Measurements from ENCODE around the gene NUTF2.
"Not testable (repeated sequence)": the region's sequence is repeated elsewhere in the genome, so short reads cannot be mapped to it uniquely, and the experiment has no call there.

Gene NUTF2

DNA sequence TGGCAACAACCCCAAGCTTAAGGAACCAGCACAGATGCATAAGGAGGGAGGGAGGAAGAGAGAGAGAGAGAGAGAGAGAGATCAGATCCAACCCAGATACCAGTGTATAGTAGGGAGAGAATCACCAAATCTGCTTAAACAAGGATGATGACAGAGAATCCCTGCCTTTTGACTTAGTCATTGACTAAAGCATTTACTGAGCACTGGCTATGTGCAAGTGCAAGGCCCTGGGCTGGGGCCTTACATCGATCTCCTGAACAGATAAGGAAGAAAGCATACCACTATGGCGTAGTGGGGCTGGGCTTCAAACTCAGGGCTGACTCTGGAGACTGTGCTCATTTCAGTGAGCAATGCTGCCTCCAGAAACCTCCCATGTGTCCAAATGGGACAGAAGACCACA, 24.2 kb upstream of the NUTF2 start:
- H3K4me3 ChIP-seq (ENCODE audit: low read depth, low read length), result no peak overlapping the region
- TF ChIP-seq, protein P1, sequence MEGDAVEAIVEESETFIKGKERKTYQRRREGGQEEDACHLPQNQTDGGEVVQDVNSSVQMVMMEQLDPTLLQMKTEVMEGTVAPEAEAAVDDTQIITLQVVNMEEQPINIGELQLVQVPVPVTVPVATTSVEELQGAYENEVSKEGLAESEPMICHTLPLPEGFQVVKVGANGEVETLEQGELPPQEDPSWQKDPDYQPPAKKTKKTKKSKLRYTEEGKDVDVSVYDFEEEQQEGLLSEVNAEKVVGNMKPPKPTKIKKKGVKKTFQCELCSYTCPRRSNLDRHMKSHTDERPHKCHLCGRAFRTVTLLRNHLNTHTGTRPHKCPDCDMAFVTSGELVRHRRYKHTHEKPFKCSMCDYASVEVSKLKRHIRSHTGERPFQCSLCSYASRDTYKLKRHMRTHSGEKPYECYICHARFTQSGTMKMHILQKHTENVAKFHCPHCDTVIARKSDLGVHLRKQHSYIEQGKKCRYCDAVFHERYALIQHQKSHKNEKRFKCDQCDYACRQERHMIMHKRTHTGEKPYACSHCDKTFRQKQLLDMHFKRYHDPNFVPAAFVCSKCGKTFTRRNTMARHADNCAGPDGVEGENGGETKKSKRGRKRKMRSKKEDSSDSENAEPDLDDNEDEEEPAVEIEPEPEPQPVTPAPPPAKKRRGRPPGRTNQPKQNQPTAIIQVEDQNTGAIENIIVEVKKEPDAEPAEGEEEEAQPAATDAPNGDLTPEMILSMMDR (IDR thresholded peaks at IDR 0.05; ENCODE audit: low read depth, low read length), result no peak

DNA sequence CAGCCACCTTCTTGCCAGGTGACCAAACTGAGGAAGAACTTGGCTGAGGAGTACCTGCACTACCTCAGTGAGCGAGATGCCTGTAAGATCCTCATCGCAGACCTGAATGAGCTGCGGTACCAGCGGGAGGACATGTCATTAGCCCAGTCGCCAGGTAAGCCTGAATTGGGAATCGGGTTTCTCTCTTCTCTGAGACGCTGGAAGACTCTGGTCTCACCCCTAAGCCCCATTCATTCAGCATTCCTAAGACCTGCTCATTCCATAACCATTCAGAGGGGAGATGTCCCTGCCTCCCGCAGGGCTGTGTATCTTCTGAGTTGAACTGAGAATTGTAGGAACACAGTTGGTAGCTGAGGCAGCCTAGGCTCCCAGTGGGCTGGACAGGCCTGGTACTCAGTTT, 21.6 kb upstream of the NUTF2 start:
- TF ChIP-seq, protein P1 (IDR thresholded peaks at IDR 0.05; ENCODE audit: low read depth, low read length), result no peak

DNA sequence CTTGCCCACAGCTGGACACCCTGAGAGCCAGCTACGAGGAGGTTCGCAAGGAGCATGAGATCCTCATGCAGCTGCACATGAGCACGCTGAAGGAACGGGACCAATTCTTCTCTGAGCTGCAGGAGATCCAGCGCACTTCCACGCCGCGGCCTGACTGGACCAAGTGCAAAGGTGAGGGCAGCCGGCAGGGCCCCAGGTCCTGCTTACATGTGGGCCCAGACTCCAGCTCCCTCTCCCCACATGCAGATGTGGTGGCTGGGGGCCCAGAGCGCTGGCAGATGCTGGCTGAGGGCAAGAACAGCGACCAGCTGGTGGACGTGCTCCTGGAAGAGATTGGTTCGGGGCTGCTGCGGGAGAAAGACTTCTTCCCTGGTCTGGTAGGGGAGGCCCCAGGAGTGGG, 20.8 kb upstream of the NUTF2 start:
- TF ChIP-seq, protein P1 (IDR thresholded peaks at IDR 0.05; ENCODE audit: low read depth, low read length), result no peak
- no peak overlapping the region for H3K4me3 ChIP-seq (ENCODE audit: low read depth, low read length)

More for the DNA sequence above, 21.6 kb upstream of the NUTF2 start:
- no peak overlapping the region for H3K4me3 ChIP-seq (ENCODE audit: low read depth, low read length)

DNA sequence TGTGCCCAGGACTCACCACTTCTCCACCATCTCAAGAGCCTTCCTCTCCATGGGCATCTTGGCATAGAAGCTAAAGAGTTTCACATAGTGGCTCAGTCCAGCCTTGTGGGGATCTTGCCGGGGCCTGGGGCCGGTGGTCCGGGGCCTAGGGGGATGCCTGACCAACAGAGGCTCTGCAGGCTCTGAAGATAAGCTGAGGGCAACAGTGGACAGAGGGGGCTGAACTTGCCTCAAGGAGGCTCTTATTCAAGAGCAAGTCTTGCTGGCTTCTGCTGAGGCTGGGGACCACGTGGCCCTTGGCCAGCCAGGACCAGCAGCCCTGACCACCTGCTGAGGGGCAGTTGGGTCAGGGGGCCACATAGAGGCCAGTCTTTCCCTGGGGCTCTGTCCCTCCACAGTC, 18.1 kb upstream of the NUTF2 start:
- TF ChIP-seq, protein P1 (IDR thresholded peaks at IDR 0.05; ENCODE audit: low read depth, low read length), result no peak

DNA sequence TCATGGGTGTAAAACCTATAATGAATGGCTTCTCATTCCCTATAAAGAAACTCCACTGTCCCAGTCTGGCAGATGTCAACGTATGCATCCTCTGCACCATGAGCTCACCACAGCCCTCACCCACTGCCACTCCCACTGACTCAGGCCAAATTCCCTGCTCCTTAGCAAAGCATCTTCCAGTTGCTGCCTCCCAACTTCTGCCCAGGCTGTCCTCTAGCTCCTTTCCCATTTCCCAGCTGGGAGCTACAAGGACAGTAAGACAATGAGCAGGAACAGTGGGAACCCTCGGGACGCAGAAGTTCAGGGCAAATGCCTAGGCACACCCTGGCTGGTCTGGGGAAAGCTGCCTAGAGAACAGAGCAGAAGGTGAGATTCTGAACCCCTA, 13.7 kb upstream of the NUTF2 start:
- peak overlapping the region; percentile 73 for H3K4me3 ChIP-seq (ENCODE audit: low read depth, low read length)
- TF ChIP-seq, protein P1 (IDR thresholded peaks at IDR 0.05; ENCODE audit: low read depth, low read length), result no peak

More for the DNA sequence above, 18.1 kb upstream of the NUTF2 start:
- no peak overlapping the region for H3K4me3 ChIP-seq (ENCODE audit: low read depth, low read length)

DNA sequence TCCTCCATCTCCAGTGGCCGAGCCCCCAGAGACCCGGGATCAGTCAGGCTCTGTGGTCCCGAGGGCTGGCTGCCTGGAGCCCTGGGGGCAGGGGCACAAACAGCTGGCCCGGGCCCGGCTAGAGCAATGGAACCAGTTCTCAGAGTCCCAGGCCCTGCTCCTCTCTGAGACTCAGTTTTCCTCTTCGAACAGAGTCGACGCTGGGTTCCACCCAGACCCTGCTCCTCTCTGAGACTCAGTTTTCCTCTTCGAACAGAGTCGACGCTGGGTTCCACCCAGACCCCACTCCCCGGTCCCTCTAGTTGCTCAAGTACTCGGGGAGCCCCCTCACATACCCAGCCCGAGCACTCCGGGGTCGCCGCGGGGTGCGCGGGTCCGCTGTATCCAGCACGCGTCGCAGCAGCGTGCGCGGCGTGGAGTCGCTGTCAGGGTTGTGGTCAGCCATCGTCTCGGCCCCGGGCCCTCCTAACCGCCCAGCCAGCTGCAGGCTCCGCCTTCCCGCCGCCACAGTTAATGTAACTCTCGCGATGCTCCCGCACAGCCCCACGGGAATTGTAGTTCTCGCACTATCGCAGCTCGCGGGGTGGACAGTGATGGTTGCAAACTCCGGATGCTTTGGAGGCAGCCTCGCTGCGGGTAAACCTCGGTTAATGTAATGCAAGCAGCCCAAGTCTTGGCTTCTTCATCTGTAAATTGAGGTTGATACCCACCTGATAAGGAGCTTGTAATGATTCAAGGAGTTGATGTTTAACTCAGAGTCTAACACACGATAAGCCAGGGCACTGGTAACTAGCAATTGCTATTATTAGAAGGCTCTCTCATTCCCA, 13.1 kb upstream of the NUTF2 start:
- peak overlapping the region; percentile 73 for H3K4me3 ChIP-seq (ENCODE audit: low read depth, low read length)
- TF ChIP-seq, protein P1 (IDR thresholded peaks at IDR 0.05; ENCODE audit: low read depth, low read length), result no peak

DNA sequence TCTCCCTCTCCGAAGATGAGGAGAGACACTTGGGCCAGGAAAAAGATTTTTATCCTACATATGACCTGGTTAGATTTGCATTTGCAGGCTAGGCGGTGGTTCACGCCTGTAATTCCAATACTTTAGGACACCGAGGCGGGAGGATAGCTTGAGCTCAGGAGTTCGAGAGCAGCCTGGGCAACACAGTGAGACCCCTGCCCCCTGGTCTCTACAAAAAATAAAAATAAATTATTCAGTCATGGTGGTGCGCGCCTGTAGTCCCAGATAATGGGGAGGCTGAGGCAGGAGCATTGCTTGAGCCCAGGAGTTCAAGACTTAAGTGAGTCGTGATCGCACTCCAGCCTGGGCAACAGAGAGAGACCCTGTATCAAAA, 12.5 kb upstream of the NUTF2 start:
- TF ChIP-seq, protein P1 (IDR thresholded peaks at IDR 0.05; ENCODE audit: low read depth, low read length), result no peak
- H3K4me3 ChIP-seq (ENCODE audit: low read depth, low read length), result no peak overlapping the region

DNA sequence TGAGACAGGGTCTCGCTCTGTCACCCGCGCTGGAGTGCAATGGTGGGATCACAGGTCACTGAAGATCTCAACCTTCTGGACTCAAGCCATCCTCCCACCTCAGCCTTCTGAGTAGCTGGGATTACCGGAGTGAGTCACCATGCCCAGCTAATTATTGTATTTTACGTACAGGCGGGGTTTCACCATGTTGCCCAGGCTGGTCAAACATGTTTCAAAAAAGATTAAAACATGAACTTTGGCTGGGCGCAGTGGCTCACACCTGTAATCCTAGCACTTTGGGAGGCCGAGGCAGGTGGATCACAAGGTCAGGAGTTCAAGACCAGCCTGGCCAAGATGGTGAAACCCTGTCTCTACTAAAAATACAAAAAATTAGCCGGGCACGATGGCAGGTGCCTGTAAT, 9.5 kb upstream of the NUTF2 start:
- not testable (repeated sequence) for H3K4me3 ChIP-seq (ENCODE audit: low read depth, low read length)
